ENCODE measurements around the gene GUCY2D. TPM values are rescaled to one million over a fixed set of nuclear protein-coding genes. Genes with fewer than 3 reads are reported as not detected.
"Not testable (repeated sequence)": the region's sequence is repeated elsewhere in the genome, so short reads cannot be mapped to it uniquely, and the experiment has no call there.

Gene GUCY2D
- total RNA-seq, 3 donors from 2014 or later, result 0.26 TPM; not detected in 2

GRCh38 chr17:8057691-8058114 is 55.3 kb downstream of the GUCY2D start:
- intact Hi-C loops (cut with DNase I, micrococcal nuclease), result no loop called here
- peaks cover 11% of the 10 kb centered on the region for H3K4me1 ChIP-seq (ENCODE audit: low read depth)
- TF ChIP-seq, protein P1, sequence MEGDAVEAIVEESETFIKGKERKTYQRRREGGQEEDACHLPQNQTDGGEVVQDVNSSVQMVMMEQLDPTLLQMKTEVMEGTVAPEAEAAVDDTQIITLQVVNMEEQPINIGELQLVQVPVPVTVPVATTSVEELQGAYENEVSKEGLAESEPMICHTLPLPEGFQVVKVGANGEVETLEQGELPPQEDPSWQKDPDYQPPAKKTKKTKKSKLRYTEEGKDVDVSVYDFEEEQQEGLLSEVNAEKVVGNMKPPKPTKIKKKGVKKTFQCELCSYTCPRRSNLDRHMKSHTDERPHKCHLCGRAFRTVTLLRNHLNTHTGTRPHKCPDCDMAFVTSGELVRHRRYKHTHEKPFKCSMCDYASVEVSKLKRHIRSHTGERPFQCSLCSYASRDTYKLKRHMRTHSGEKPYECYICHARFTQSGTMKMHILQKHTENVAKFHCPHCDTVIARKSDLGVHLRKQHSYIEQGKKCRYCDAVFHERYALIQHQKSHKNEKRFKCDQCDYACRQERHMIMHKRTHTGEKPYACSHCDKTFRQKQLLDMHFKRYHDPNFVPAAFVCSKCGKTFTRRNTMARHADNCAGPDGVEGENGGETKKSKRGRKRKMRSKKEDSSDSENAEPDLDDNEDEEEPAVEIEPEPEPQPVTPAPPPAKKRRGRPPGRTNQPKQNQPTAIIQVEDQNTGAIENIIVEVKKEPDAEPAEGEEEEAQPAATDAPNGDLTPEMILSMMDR (IDR thresholded peaks at IDR 0.05), result peak; percentile 35
- peak; percentile 77 for ATAC-seq
- H3K36me3 ChIP-seq (ENCODE audit: low read depth), result no peaks in the 10 kb centered on the region
- DNase-seq, result peak in 1 of 3 donors; percentile 63
- no peak overlapping the region for H3K4me3 ChIP-seq
- no peaks in the 10 kb centered on the region for H3K9me3 ChIP-seq

DNA sequence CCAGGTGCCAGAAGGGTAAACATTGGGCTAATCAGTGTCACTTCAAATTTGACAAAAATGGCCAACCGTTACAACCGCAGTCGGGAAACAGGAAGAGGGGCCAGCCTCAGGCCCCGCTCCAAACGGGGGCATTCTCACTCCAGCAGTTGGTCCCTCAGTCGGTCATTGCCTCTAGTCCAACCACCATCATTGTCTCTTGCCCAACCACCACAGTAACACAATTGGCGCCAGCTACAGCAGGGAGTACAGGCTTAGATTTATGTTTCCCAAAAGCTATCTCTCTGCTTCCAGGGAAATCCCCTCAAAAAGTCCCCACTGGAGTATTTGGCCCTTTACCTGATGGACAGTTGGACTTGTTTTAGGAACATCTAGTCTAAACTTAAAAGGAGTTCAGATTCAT is 56.7 kb downstream of the GUCY2D start:
- H3K4me1 ChIP-seq (ENCODE audit: low read depth), result peaks cover 11% of the 10 kb centered on the region
- DNase-seq (no peak), ATAC-seq (no peak)
- H3K9me3 ChIP-seq, result no peaks in the 10 kb centered on the region
- H3K4me3 ChIP-seq, result no peak overlapping the region
- intact Hi-C loops (cut with DNase I, micrococcal nuclease), result no loop called here
- TF ChIP-seq, protein P1 (IDR thresholded peaks at IDR 0.05), result no peak
- no peaks in the 10 kb centered on the region for H3K36me3 ChIP-seq (ENCODE audit: low read depth)

DNA sequence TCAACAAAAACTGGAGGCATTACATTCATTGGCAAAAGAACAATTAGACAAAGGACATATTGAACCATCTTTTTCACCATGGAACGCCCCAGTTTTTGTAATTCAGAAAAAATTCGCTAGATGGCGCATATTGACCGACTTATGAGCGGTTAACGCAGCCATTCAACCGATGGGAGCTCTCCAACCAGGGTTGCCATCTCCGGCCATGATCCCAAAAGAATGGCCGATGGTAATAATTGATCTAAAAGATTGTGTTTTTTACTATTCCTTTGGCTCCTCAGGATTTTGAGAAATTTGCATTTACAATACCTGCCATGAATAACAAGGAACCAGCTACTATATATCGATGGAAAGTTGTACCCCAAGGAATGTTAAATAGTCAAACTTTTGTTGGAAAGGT is 57.9 kb downstream of the GUCY2D start:
- peak; percentile 64 for ATAC-seq

GRCh38 chr17:8061851-8062250 is 59.4 kb downstream of the GUCY2D start:
- H3K4me3 ChIP-seq; H3K36me3 ChIP-seq (ENCODE audit: low read depth); ATAC-seq; H3K9me3 ChIP-seq; intact Hi-C loops (cut with DNase I, micrococcal nuclease): not testable (repeated sequence)
- DNase-seq, result peak in 1 of 3 donors; percentile 20
- peaks cover 11% of the 10 kb centered on the region for H3K4me1 ChIP-seq (ENCODE audit: low read depth)

More for the DNA sequence above, 57.9 kb downstream of the GUCY2D start:
- Histone ChIP-seq H3K4me1 (ENCODE audit: low read depth) (peaks cover 11% of the 10 kb centered on the region), H3K4me3 (no peak overlapping the region), H3K36me3 (ENCODE audit: low read depth) (no peaks in the 10 kb centered on the region), H3K9me3 (no peaks in the 10 kb centered on the region)
- intact Hi-C loops (cut with DNase I, micrococcal nuclease), result loop anchor here in 1 of 2 donors (1.0 kb wide), 1 partner anchor 33 kb away; no protein-coding TSS in a partner anchor
- TF ChIP-seq, protein P1 (IDR thresholded peaks at IDR 0.05), result peak; percentile 35
- peak in 1 of 3 donors; percentile 87 for DNase-seq

GRCh38 chr17:8062435-8062806 is 60.0 kb downstream of the GUCY2D start:
- TF ChIP-seq, protein P1 (IDR thresholded peaks at IDR 0.05), result no peak
- Histone ChIP-seq H3K4me3 (no peak overlapping the region), H3K9me3 (no peaks in the 10 kb centered on the region), H3K4me1 (ENCODE audit: low read depth) (peaks cover 10% of the 10 kb centered on the region), H3K36me3 (ENCODE audit: low read depth) (no peaks in the 10 kb centered on the region)
- intact Hi-C loops (cut with DNase I, micrococcal nuclease), result no loop called here
- peak; percentile 50 for ATAC-seq
- DNase-seq, result peak in 1 of 3 donors; percentile 65

DNA sequence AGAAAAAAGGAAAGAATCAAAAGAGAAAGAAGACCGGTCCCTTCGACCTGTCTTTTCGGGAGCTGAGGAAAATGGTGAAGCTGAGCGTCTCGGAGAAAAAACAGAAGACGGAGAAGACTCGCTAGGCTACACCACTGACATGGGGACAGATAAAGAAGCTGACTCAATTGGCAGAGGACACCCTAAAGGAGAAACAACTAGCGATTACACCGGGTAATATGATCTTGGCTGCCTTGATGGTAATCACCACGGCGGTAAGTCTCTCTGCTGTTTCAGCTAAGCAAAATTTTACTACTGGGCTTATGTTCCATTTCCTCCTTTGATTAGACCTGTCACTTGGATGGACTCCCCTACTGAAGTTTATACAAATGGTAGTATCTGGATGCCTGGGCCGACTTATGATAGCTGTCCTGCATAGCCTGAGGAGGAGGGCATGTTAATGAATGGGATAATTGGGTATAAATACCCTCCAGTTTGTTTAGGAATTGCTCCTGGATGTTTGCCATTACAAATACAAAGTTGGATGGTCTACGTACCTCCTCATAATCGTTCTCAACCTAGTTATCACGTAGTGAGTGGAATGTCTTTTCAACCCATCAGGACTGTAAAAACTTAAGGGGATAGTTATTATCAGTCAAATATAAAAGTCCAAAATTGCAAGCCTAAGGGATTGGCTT is 60.5 kb downstream of the GUCY2D start:
- H3K4me1 ChIP-seq (ENCODE audit: low read depth), result peaks cover 11% of the 10 kb centered on the region
- no peaks in the 10 kb centered on the region for H3K9me3 ChIP-seq
- intact Hi-C loops (cut with DNase I, micrococcal nuclease), result no loop called here
- TF ChIP-seq, protein P1 (IDR thresholded peaks at IDR 0.05), result no peak
- H3K36me3 ChIP-seq (ENCODE audit: low read depth), result no peaks in the 10 kb centered on the region
- ATAC-seq (peak; percentile 63), DNase-seq (peak in 1 of 3 donors; percentile 30)
- no peak overlapping the region for H3K4me3 ChIP-seq

Measured in mucosa of descending colon (tissue), 3 donors.